ENCODE results near the gene LHX5.

LHX5 gene

GRCh38 chr12:113413488-113413939 lies 58.2 kb downstream of the LHX5 start:
- H3K4me3 Mint-ChIP-seq: no peak overlapping the region
- H3K36me3 Mint-ChIP-seq (ENCODE audit: low read depth): no peaks in the 10 kb centered on the region
- no peaks in the 10 kb centered on the region for H3K9me3 Mint-ChIP-seq
- peaks cover 39% of the 10 kb centered on the region for H3K4me1 Mint-ChIP-seq (ENCODE audit: low read depth)
- H3K27ac Mint-ChIP-seq: peak overlapping the region; percentile 58
- intact Hi-C loops (cut with micrococcal nuclease): no loop called here
- H3K27me3 Mint-ChIP-seq: peaks cover 4% of the 10 kb centered on the region

All from dendritic cell treated with granulocyte-macrophage colony-stimulating factor and Interleukin-4, amounts not matched to agents 40 ng/mL and 50 ng/mL, for 4 days (primary cell).